PC-9 (cell line): ENCODE results near the gene RBP5.

Source experiments
- CTCF ChIP-seq: fragments of 200-600 bp; sonication (generic); conservative IDR thresholded peaks from 2 replicates; pipeline ENCODE4 v1.6.1; 2017; ENCODE audit warnings: mixed run types, antibody characterized with exemption, mild to moderate bottlenecking, moderate library complexity
- EZH2 ChIP-seq: fragments of 200-600 bp; sonication (generic); IDR thresholded peaks from 2 replicates; pipeline ENCODE4 v1.8.0; 2017; ENCODE audit warnings: antibody characterized with exemption, low read depth

DNA sequence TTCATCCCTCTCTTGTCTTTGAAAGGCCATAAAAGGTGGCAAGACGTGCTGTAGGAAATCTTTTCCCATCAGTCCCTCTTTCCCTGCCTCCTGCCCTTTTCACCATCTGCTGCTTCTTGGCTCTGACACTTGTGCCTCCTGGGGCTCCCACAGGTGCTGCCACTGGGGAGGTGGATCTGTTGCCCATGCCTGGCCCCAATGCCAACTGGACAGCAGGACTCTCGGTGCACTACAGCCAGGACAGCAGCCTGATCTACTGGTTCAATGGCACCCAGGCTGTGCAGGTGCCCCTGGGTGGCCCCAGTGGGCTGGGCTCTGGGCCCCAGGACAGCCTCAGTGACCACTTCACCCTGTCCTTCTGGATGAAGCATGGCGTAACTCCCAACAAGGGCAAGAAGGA is 8.0 kb upstream of the RBP5 start:
- TF ChIP-seq CTCF (no peak), EZH2 (no peak)
